ENCODE measurements around the gene HTR3E. TPM values are rescaled to one million over a fixed set of nuclear protein-coding genes. Genes with fewer than 3 reads are reported as not detected.

The HTR3E gene
- total RNA-seq = not detected in 2 replicates

DNA sequence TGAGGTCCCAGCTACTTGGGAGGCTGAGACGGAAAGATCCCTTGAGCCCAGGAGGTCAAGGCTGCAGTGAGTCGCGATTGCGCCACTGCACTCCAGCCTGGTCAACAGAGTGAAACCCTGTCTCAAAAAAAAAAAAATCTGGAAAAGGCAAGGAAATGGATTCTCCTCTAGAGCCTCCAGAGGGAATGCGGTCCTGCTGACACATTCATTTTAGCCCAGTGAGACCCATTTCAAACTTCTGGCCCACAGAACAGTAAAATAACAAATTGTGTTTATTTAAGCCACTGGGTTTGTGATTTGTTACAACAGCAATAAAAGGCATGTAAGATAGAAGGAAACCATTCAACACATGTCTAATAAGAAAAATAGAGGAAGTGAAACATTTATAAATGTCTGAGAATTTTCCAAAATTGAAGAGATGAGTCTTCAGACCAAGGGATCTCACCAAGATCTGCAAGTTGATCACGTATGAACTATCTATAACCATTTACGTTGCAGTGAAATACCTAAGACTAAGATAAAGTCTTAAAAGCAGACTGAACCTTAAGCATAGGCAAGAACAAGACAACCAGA is at the start of gene HTR3E:
HTR3E (plus strand) TSS at position 254 of the 573 bp plus-strand sequence. CDS start 466 bp downstream, outside the sequence.

GRCh38 chr3:184052767-184053166 is 44.1 kb upstream of the HTR3E start, which contains the start of gene HTR3C:
TSS of gene HTR3C (plus strand) at chr3:184053047. CDS start at chr3:184053081, 34 bp downstream.

GRCh38 chr3:184135149-184135910 is 38.5 kb downstream of the HTR3E start, which contains the start of gene EIF2B5:
TSS of gene EIF2B5 (plus strand) at chr3:184135358. CDS start at chr3:184135386, 28 bp downstream.

DNA sequence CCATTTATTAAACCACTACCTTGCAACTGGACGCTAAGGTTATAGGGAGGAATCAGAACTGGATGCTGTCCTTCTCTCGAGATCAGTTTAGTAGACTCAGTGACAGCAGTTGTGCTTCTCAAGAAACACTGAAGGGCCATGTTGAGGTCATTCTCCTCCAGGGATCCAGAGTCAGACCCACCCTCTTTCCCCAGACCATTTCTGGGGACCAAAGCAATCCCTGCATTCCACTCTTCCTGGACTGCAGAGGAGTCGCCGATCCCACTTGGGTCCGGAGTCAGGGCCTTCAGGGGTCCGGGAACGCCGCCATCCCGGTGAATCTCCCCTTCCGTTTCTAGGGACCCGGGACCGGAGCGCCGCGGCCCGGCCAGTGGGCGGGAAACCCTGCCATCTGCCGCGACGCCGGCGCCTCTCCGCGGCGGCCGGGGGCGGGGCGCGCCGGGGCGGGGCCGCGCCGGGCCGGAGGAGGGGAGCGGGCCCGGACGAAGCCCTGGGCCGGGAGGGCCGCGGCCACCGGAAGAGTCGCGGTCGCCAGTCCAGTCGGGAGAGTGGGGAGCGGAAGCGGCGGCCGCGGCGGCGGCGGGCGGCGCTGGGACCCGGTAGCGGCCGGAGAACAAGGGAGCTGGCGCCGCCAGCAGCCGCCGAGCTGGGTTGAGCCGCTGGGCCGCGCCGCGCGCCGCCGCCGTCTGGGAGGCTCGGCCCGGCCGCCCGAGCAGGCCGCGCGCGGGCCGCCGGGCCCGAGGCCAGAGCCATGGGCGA is 58.2 kb downstream of the HTR3E start, which contains the start of gene DVL3:
DVL3 (plus strand) TSS at position 493 of the 759 bp plus-strand sequence; CDS start at position 752, 259 bp downstream.

Other genes starting within 250 kb of the HTR3E start
- 38.9 and 43.7 TPM in 2 replicates for gene PARL, start 212.2 kb upstream of the HTR3E start, total RNA-seq
- 14.4 and 25.4 TPM in 2 replicates for gene ABCC5, start 79.2 kb upstream of the HTR3E start, total RNA-seq
- not detected in 2 replicates for gene HTR3D, start 65.3 kb upstream of the HTR3E start, total RNA-seq
- not detected in 2 replicates for gene HTR3C, start 44.0 kb upstream of the HTR3E start, total RNA-seq
- gene EIF2B5, start 38.3 kb downstream of the HTR3E start, total RNA-seq = 29.3 and 39.1 TPM in 2 replicates
- 35.2 and 37.0 TPM in 2 replicates for gene DVL3, start 58.3 kb downstream of the HTR3E start, total RNA-seq
- 384 and 533 TPM in 2 replicates for gene AP2M1, start 77.8 kb downstream of the HTR3E start, total RNA-seq
- 55.2 and 81.5 TPM in 2 replicates for gene ABCF3, start 89.1 kb downstream of the HTR3E start, total RNA-seq
- gene VWA5B2, start 132.5 kb downstream of the HTR3E start, total RNA-seq = not detected in 2 replicates
- gene ALG3, start 151.9 kb downstream of the HTR3E start, total RNA-seq = 39.1 and 39.5 TPM in 2 replicates
- gene EEF1AKMT4, start 152.6 kb downstream of the HTR3E start, total RNA-seq = 3.4 and 6.9 TPM in 2 replicates
- not detected in 2 replicates for gene CAMK2N2, start 164.5 kb downstream of the HTR3E start, total RNA-seq
- gene ECE2, start 179.0 kb downstream of the HTR3E start, total RNA-seq = not detected in 2 replicates
- 485 and 1,347 TPM in 2 replicates for gene PSMD2, start 202.2 kb downstream of the HTR3E start, total RNA-seq
- 179 and 389 TPM in 2 replicates for gene EIF4G1, start 217.5 kb downstream of the HTR3E start, total RNA-seq
- gene FAM131A, start 240.5 kb downstream of the HTR3E start, total RNA-seq = 22.0 and 24.5 TPM in 2 replicates

Measured in regular cardiac myocyte (primary cell).